Measurements from ENCODE around the gene APC2. TPM values are rescaled to one million over a fixed set of nuclear protein-coding genes. Genes with fewer than 3 reads are reported as not detected.

APC2 gene
- total RNA-seq, 1 experiment from 2014 or later = 1.1 TPM

- Histone ChIP-seq H3K4me3 (ENCODE audit: low read length) (no peak overlapping the region), H3K4me2 (ENCODE audit: low read depth, low read length, poor library complexity, severe bottlenecking) (no peak overlapping the region), H3K9ac (ENCODE audit: low read length) (no peak overlapping the region)
Measured at GRCh38 chr19:1491849-1492170, 41.9 kb downstream of the APC2 start.

DNA sequence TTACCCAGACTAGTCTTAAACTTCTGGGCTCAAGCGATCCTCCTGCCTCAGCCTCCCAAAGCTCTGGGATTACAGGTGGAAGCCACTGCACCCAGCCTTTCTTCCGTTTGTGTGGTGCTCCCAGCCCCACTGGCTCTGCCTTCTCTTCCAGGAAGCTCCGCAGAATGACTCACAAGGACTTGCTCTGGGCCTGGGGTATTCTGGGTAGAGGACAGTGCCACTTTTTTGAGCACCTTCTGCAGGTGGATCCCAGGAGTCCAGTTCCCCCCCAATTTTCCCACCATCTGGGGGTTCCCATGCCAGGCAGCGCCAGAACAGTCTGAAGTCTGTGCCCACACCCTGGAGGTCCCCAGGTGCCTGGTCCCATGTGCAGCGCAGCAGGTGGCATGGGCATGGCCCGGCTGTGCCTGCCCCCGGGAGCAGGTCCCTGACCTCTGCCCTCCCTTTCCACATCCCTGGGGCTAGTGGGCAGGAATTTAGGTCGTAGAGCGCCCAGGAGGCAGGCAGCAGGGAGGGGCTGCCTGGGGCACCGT is 42.6 kb downstream of the APC2 start:
- H2AFZ ChIP-seq (ENCODE audit: low read length) = no peak overlapping the region
- peaks cover 16% of the 10 kb centered on the region for H3K4me1 ChIP-seq (ENCODE audit: low read length)
- H3K79me2 ChIP-seq (ENCODE audit: low read length) = no peaks in the 10 kb centered on the region
- no peak overlapping the region for H3K4me3 ChIP-seq (ENCODE audit: low read length)
- no peaks in the 10 kb centered on the region for H4K20me1 ChIP-seq (ENCODE audit: insufficient read depth, low read depth, low read length)
- H3K27ac ChIP-seq (ENCODE audit: low read length) = no peak overlapping the region
- H3K36me3 ChIP-seq (ENCODE audit: insufficient read depth, low read length) = no peaks in the 10 kb centered on the region
- no peak overlapping the region for H3K9ac ChIP-seq (ENCODE audit: low read length)
- no peaks in the 10 kb centered on the region for H3K9me2 ChIP-seq (replicated peaks; ENCODE audit: insufficient read depth, low read length)
- no peak for DNase-seq
- no peaks in the 10 kb centered on the region for H3K9me3 ChIP-seq (ENCODE audit: low read length)
- H3K4me2 ChIP-seq (ENCODE audit: low read depth, low read length, poor library complexity, severe bottlenecking) = no peak overlapping the region
- H3K27me3 ChIP-seq (ENCODE audit: low read length) = no peaks in the 10 kb centered on the region

More at GRCh38 chr19:1491849-1492170, 41.9 kb downstream of the APC2 start:
- Histone ChIP-seq H2AFZ (ENCODE audit: low read length) (no peak overlapping the region), H3K79me2 (ENCODE audit: low read length) (no peaks in the 10 kb centered on the region), H3K36me3 (ENCODE audit: insufficient read depth, low read length) (no peaks in the 10 kb centered on the region), H3K27ac (ENCODE audit: low read length) (no peak overlapping the region), H3K9me3 (ENCODE audit: low read length) (no peaks in the 10 kb centered on the region), H3K9me2 (replicated peaks; ENCODE audit: insufficient read depth, low read length) (no peaks in the 10 kb centered on the region), H4K20me1 (ENCODE audit: insufficient read depth, low read depth, low read length) (no peaks in the 10 kb centered on the region), H3K27me3 (ENCODE audit: low read length) (no peaks in the 10 kb centered on the region), H3K4me1 (ENCODE audit: low read length) (peaks cover 16% of the 10 kb centered on the region)
- DNase-seq = no peak

DNA sequence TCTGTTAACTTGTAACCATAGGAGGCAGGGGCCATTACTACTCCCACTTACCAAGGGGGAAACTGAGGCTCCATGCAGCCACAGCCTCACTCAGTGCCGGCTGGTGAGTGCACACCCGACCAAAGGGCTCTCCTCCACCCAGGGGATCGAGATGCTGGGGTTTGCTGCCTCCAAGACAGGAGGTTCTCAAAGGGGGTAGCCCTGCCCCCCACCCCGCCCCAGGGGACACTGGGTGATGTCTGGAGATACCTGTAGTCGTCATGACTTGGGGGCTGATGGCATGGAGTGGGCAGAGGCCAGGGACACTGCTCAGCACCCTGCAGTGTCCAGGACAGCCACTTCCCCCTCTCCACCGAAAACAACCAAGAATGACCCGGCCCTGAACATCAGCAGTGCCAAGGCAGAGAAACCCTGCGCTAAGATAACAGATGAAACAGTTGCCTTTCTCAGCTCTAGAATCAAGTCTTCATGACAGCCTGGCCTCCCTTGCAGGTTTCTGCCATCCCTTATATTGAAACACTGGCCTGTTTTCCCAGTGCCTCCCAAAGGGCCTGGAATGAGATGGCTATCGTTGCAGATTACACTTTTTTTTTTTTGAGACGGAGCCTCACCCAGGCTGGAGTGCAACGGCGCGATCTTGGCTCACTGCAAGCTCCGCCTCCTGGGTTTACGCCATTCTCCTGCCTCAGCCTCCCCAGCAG is 44.3 kb downstream of the APC2 start:
- no peak overlapping the region for H3K27ac ChIP-seq (ENCODE audit: low read length)
- no peaks in the 10 kb centered on the region for H3K27me3 ChIP-seq (ENCODE audit: low read length)
- H3K4me2 ChIP-seq (ENCODE audit: low read depth, low read length, poor library complexity, severe bottlenecking) = no peak overlapping the region
- DNase-seq = no peak
- H3K36me3 ChIP-seq (ENCODE audit: insufficient read depth, low read length) = no peaks in the 10 kb centered on the region
- H2AFZ ChIP-seq (ENCODE audit: low read length) = no peak overlapping the region
- H3K9me3 ChIP-seq (ENCODE audit: low read length) = no peaks in the 10 kb centered on the region
- no peak overlapping the region for H3K4me3 ChIP-seq (ENCODE audit: low read length)
- no peaks in the 10 kb centered on the region for H3K9me2 ChIP-seq (replicated peaks; ENCODE audit: insufficient read depth, low read length)
- no peaks in the 10 kb centered on the region for H3K79me2 ChIP-seq (ENCODE audit: low read length)
- peaks cover 20% of the 10 kb centered on the region for H3K4me1 ChIP-seq (ENCODE audit: low read length)
- H3K9ac ChIP-seq (ENCODE audit: low read length) = no peak overlapping the region
- no peaks in the 10 kb centered on the region for H4K20me1 ChIP-seq (ENCODE audit: insufficient read depth, low read depth, low read length)

DNA sequence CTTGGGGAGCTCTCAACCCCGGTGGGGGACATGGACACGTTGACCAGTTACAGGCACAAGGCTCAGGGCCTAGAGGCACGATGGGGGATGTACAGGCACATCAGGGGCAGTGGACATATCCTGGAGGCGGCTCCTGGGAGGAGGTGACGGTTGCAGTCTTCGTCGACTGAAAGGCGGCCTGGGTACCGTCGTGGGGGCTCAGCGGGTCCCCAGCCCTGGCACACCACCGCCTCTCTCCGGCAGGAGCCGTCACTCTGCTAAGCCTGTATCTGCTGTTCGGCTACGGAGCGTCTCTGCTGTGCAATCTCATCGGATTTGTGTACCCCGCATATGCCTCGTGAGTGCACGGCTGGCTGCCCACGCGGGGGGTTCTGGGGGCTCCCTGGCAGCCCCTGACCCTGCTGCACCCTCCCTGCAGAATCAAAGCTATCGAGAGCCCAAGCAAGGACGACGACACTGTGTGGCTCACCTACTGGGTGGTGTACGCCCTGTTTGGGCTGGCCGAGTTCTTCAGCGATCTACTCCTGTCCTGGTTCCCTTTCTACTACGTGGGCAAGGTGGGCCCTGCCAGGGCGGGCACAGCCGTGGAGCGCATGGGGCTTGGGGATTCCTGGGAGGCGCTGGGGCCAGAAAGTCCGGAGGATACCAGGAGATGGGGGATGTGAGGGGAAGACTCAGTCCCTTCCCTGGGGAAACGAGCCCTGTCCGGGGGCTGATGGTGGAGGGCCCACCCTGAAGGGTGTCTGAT is 45.3 kb downstream of the APC2 start:
- no peak overlapping the region for H3K4me2 ChIP-seq (ENCODE audit: low read depth, low read length, poor library complexity, severe bottlenecking)
- peaks cover 10% of the 10 kb centered on the region for H3K4me1 ChIP-seq (ENCODE audit: low read length)
- H3K27ac ChIP-seq (ENCODE audit: low read length) = no peak overlapping the region
- H4K20me1 ChIP-seq (ENCODE audit: insufficient read depth, low read depth, low read length) = no peaks in the 10 kb centered on the region
- no peak for DNase-seq
- no peak overlapping the region for H3K9ac ChIP-seq (ENCODE audit: low read length)
- H3K36me3 ChIP-seq (ENCODE audit: insufficient read depth, low read length) = no peaks in the 10 kb centered on the region
- no peaks in the 10 kb centered on the region for H3K9me2 ChIP-seq (replicated peaks; ENCODE audit: insufficient read depth, low read length)
- no peaks in the 10 kb centered on the region for H3K27me3 ChIP-seq (ENCODE audit: low read length)
- H2AFZ ChIP-seq (ENCODE audit: low read length) = no peak overlapping the region
- no peaks in the 10 kb centered on the region for H3K79me2 ChIP-seq (ENCODE audit: low read length)
- H3K9me3 ChIP-seq (ENCODE audit: low read length) = no peaks in the 10 kb centered on the region
- no peak overlapping the region for H3K4me3 ChIP-seq (ENCODE audit: low read length)

GRCh38 chr19:1495799-1496713 is 46.1 kb downstream of the APC2 start:
- no peaks in the 10 kb centered on the region for H4K20me1 ChIP-seq (ENCODE audit: insufficient read depth, low read depth, low read length)
- no peak overlapping the region for H3K4me2 ChIP-seq (ENCODE audit: low read depth, low read length, poor library complexity, severe bottlenecking)
- DNase-seq = no peak
- no peaks in the 10 kb centered on the region for H3K79me2 ChIP-seq (ENCODE audit: low read length)
- H3K4me1 ChIP-seq (ENCODE audit: low read length) = peaks cover 7% of the 10 kb centered on the region; the same call in 1 of the 2 replicates
- no peaks in the 10 kb centered on the region for H3K9me2 ChIP-seq (replicated peaks; ENCODE audit: insufficient read depth, low read length)
- H3K27ac ChIP-seq (ENCODE audit: low read length) = no peak overlapping the region
- H3K36me3 ChIP-seq (ENCODE audit: insufficient read depth, low read length) = no peaks in the 10 kb centered on the region
- H3K4me3 ChIP-seq (ENCODE audit: low read length) = no peak overlapping the region
- H3K9me3 ChIP-seq (ENCODE audit: low read length) = no peaks in the 10 kb centered on the region
- no peak overlapping the region for H2AFZ ChIP-seq (ENCODE audit: low read length)
- H3K27me3 ChIP-seq (ENCODE audit: low read length) = no peaks in the 10 kb centered on the region
- no peak overlapping the region for H3K9ac ChIP-seq (ENCODE audit: low read length)

GRCh38 chr19:1496714-1497577 is 47.0 kb downstream of the APC2 start:
- Histone ChIP-seq H3K27ac (ENCODE audit: low read length) (no peak overlapping the region), H3K4me2 (ENCODE audit: low read depth, low read length, poor library complexity, severe bottlenecking) (no peak overlapping the region), H3K27me3 (ENCODE audit: low read length) (no peaks in the 10 kb centered on the region), H3K4me1 (ENCODE audit: low read length) (peaks cover 5% of the 10 kb centered on the region; the same call in 1 of the 2 replicates), H3K9me3 (ENCODE audit: low read length) (no peaks in the 10 kb centered on the region), H2AFZ (ENCODE audit: low read length) (no peak overlapping the region), H3K9me2 (replicated peaks; ENCODE audit: insufficient read depth, low read length) (no peaks in the 10 kb centered on the region), H4K20me1 (ENCODE audit: insufficient read depth, low read depth, low read length) (no peaks in the 10 kb centered on the region), H3K9ac (ENCODE audit: low read length) (no peak overlapping the region), H3K4me3 (ENCODE audit: low read length) (no peak overlapping the region), H3K36me3 (ENCODE audit: insufficient read depth, low read length) (no peaks in the 10 kb centered on the region), H3K79me2 (ENCODE audit: low read length) (no peaks in the 10 kb centered on the region)
- no peak for DNase-seq

DNA sequence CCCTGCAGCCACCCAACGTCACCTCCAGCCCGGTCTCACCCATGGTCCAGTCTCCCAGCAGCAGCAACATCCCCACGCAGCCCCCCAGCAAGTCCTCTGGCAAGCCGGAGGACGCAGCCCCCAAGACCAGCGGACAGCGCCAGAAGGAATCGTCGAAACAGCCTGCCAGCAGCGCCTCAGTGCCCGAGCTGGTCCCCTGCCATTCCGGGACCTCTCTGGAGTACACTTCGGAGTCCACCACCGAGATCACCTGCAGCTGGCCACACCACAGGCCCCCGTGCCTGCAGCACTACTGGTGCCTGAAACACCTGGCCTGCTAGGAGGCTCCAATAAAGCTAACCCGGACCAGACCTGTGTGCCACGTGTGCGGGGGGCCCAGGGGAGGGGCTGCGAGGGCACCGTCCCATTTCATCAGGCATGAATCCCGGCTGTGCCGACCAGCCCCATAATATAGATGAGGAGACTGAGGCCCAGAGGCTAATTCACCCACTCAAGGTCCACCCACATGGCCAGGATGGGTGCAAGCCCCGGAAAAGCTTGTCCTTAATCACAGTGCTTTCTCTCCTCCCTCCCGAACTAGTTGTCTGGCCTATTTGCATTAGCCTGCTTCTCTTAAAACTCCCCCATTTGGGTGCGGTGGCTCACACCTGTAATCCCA is 47.8 kb downstream of the APC2 start:
- Histone ChIP-seq H2AFZ (ENCODE audit: low read length) (no peak overlapping the region), H4K20me1 (ENCODE audit: insufficient read depth, low read depth, low read length) (no peaks in the 10 kb centered on the region), H3K9me2 (replicated peaks; ENCODE audit: insufficient read depth, low read length) (no peaks in the 10 kb centered on the region), H3K9me3 (ENCODE audit: low read length) (no peaks in the 10 kb centered on the region), H3K4me3 (ENCODE audit: low read length) (no peak overlapping the region), H3K79me2 (ENCODE audit: low read length) (no peaks in the 10 kb centered on the region), H3K4me1 (ENCODE audit: low read length) (peaks cover 5% of the 10 kb centered on the region; the same call in 1 of the 2 replicates), H3K27me3 (ENCODE audit: low read length) (no peaks in the 10 kb centered on the region), H3K4me2 (ENCODE audit: low read depth, low read length, poor library complexity, severe bottlenecking) (no peak overlapping the region), H3K27ac (ENCODE audit: low read length) (no peak overlapping the region), H3K36me3 (ENCODE audit: insufficient read depth, low read length) (no peaks in the 10 kb centered on the region), H3K9ac (ENCODE audit: low read length) (no peak overlapping the region)
- DNase-seq = no peak
